Uterus (tissue), 4 donors: ENCODE data around the gene GTPBP8. TPM values are rescaled to one million over a fixed set of nuclear protein-coding genes. Genes with fewer than 3 reads are reported as not detected.

Experiments used
- DNase-seq, 2 donors: peaks; one replicate each; pipeline ENCODE4 v3.0.0-alpha.2; 2019 to 2020
- H3K27ac ChIP-seq, 2 donors: fragments of 200-600 bp; sonication (generic); 1 replicate in 1 of 2; 2 replicates in 1 of 2; pipeline ENCODE4 v1.5.1; 2016 to 2018
- H3K27me3 ChIP-seq, 2 donors: fragments of 200-600 bp; sonication (generic); one replicate each; pipeline ENCODE4 v1.5.1; 2018 to 2019; ENCODE audit warnings: control low read depth in 1 of 2
- H3K36me3 ChIP-seq, 2 donors: fragments of 200-600 bp; sonication (generic); one replicate each; pipeline ENCODE4 v1.5.1; 2019; ENCODE audit warnings: control low read depth in 1 of 2
- H3K4me1 ChIP-seq, 2 donors: fragments of 200-600 bp; sonication (generic); one replicate each; pipeline ENCODE4 v1.5.1; 2018 to 2019; ENCODE audit warnings: control low read depth in 1 of 2
- H3K4me3 ChIP-seq, 2 donors: fragments of 200-600 bp; sonication (generic); 1 replicate in 1 of 2; 2 replicates in 1 of 2; pipeline ENCODE4 v1.5.1; 2018 to 2019; ENCODE audit warnings: mild to moderate bottlenecking in 1 of 2
- H3K9me3 ChIP-seq, 2 donors: fragments of 200-600 bp; sonication (generic); one replicate each; pipeline ENCODE4 v1.5.1; 2019; ENCODE audit warnings: control low read depth in 1 of 2
- CTCF ChIP-seq, 4 experiments: fragments of 200-600 bp in 2 of 4; fragments of 450-650 bp in 2 of 4; sonication (generic) in 2 of 4; IDR thresholded peaks; one replicate each; pipeline ENCODE4 v1.5.1; 2016 to 2019; ENCODE audit warnings: antibody characterized with exemption in 4 of 4, mild to moderate bottlenecking in 2 of 4, moderate library complexity in 1 of 4
- POLR2A ChIP-seq, 2 donors: fragments of 450-650 bp; IDR thresholded peaks; one replicate each; pipeline ENCODE4 v1.6.1; 2016; ENCODE audit warnings: antibody characterized with exemption in 2 of 2, mild to moderate bottlenecking in 1 of 2, moderate library complexity in 1 of 2
- intact Hi-C: fragments of 100-400 bp; cut with DNase I; formaldehyde crosslinking; loops from one replicate; pipeline ENCODE4 v1.15.1; 2023; ENCODE audit warnings: low total_unique reads
- total RNA-seq, 4 donors: library from RNA; depleted of rRNA in 3 of 4; stranded (reverse); fragments of >200 nt in 3 of 4; gene quantifications; one replicate each; pipeline versions ENCODE4 v1.1.0 to v1.2.4, GENCODE V29; 2014 to 2023
- donor health status: DM: yes; HTN: yes; CAD: no.

Gene GTPBP8
- total RNA-seq, 4 donors from 2014 or later: 5.4 to 37.6 (median 18.4) TPM

GRCh38 chr3:112972158-112972557, 18.6 kb upstream of the GTPBP8 start:
- Histone ChIP-seq H3K4me1 (no peaks in the 10 kb centered on the region), H3K27ac (no peak overlapping the region), H3K9me3 (no peaks in the 10 kb centered on the region), H3K27me3 (no peaks in the 10 kb centered on the region), H3K4me3 (no peak overlapping the region), H3K36me3 (no peaks in the 10 kb centered on the region)
- intact Hi-C loops: no loop called here
- TF ChIP-seq CTCF (IDR thresholded peaks at IDR 0.05) (no peak), POLR2A (IDR thresholded peaks at IDR 0.05) (no peak)
- DNase-seq: no peak

- intact Hi-C loops: no loop called here
- Histone ChIP-seq H3K9me3 (no peaks in the 10 kb centered on the region), H3K36me3 (no peaks in the 10 kb centered on the region), H3K27ac (no peak overlapping the region), H3K4me1 (no peaks in the 10 kb centered on the region), H3K4me3 (no peak overlapping the region), H3K27me3 (no peaks in the 10 kb centered on the region)
- TF ChIP-seq CTCF (IDR thresholded peaks at IDR 0.05) (no peak), POLR2A (IDR thresholded peaks at IDR 0.05) (no peak)
- no peak for DNase-seq
Observed at GRCh38 chr3:112973325-112974177, 17.2 kb upstream of the GTPBP8 start.

GRCh38 chr3:112974178-112974517, 16.6 kb upstream of the GTPBP8 start:
- no peak overlapping the region for H3K4me3 ChIP-seq
- intact Hi-C loops: no loop called here
- H3K27me3 ChIP-seq: no peaks in the 10 kb centered on the region
- H3K27ac ChIP-seq: no peak overlapping the region
- H3K9me3 ChIP-seq: no peaks in the 10 kb centered on the region
- no peak for TF ChIP-seq CTCF (IDR thresholded peaks at IDR 0.05)
- no peak for TF ChIP-seq POLR2A (IDR thresholded peaks at IDR 0.05)
- H3K36me3 ChIP-seq: no peaks in the 10 kb centered on the region
- DNase-seq: no peak
- no peaks in the 10 kb centered on the region for H3K4me1 ChIP-seq

- TF ChIP-seq POLR2A (IDR thresholded peaks at IDR 0.05) (no peak), CTCF (IDR thresholded peaks at IDR 0.05) (no peak)
- Histone ChIP-seq H3K9me3 (no peaks in the 10 kb centered on the region), H3K4me3 (no peak within 1 kb of the TSS), H3K27ac (no peak within 1 kb of the TSS), H3K27me3 (no peaks in the 10 kb centered on the region), H3K36me3 (no peaks in the 10 kb centered on the region), H3K4me1 (no peaks in the 10 kb centered on the region)
- intact Hi-C loops: no loop called here
- no peak for DNase-seq
Observed at GRCh38 chr3:112974894-112975293, 15.9 kb upstream of the GTPBP8 start, which contains the start of gene CD200R1. Gene CD200R1 (minus strand): TSS chr3:112975103. CDS start chr3:112974857, 246 bp downstream.

DNA sequence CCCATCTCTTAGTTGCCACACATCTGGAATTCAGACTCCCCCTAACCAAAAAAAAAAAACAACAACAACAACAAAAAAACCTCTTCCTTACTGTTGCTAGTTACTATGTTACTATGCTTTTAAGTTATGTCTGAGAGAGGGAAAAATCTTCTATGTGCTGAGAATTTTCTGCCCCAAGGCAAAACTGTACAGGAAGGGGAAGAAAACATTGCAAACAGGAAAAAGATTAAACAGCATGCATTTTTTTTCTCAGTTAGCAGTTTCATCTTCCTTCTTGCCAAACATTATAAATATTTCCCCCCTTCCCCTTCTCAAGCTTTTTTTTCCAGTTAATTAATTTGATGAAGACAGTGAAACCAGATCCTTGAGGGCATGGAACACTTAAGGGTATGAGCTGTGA, 14.8 kb upstream of the GTPBP8 start:
- intact Hi-C loops: no loop called here
- H3K27ac ChIP-seq: no peak overlapping the region
- no peaks in the 10 kb centered on the region for H3K27me3 ChIP-seq
- no peaks in the 10 kb centered on the region for H3K36me3 ChIP-seq
- H3K9me3 ChIP-seq: no peaks in the 10 kb centered on the region
- H3K4me3 ChIP-seq: no peak overlapping the region
- no peak for DNase-seq
- TF ChIP-seq CTCF (IDR thresholded peaks at IDR 0.05) (no peak), POLR2A (IDR thresholded peaks at IDR 0.05) (no peak)
- no peaks in the 10 kb centered on the region for H3K4me1 ChIP-seq
